Retinal pigment epithelial cell (primary cell): ENCODE data around the gene ZNF549.
"Not testable (repeated sequence)": the region's sequence is repeated elsewhere in the genome, so short reads cannot be mapped to it uniquely, and the experiment has no call there.

Experiments
- DNase-seq: peaks from one replicate; pipeline ENCODE4 v3.0.0-alpha.2; 2010; ENCODE audit warnings: low read depth
- H3K4me3 ChIP-seq: 2 replicates; pipeline ENCODE4 v1.5.1; 2011; ENCODE audit warnings: mild to moderate bottlenecking, low read length, control low read depth, moderate library complexity
- TF ChIP-seq, protein P1 (sequence below): conservative IDR thresholded peaks from 2 replicates; pipeline ENCODE4 v1.5.1; 2011; ENCODE audit warnings: low read depth, low read length, control low read depth, inconsistent platforms

Gene ZNF549

DNA sequence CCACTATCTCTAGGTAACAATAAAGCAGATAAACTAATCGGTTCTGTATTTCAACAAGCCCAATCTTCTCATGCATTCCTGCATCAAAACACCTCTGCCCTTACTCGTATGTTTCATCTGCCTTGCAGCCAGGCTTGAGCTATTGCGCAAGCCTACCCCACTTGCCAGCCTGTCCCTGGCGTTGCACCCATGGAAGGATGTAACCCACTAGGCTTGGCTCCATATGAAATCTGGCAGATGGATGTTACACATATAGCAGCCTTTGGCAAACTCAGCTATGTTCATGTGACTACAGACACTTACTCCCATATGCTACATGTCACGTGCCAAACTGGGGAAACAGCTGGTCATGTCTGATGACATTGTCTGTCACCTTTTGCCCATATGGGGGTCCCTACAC, 11.9 kb upstream of the ZNF549 start:
- no peak for DNase-seq
- no peak overlapping the region for H3K4me3 ChIP-seq
- TF ChIP-seq, protein P1, sequence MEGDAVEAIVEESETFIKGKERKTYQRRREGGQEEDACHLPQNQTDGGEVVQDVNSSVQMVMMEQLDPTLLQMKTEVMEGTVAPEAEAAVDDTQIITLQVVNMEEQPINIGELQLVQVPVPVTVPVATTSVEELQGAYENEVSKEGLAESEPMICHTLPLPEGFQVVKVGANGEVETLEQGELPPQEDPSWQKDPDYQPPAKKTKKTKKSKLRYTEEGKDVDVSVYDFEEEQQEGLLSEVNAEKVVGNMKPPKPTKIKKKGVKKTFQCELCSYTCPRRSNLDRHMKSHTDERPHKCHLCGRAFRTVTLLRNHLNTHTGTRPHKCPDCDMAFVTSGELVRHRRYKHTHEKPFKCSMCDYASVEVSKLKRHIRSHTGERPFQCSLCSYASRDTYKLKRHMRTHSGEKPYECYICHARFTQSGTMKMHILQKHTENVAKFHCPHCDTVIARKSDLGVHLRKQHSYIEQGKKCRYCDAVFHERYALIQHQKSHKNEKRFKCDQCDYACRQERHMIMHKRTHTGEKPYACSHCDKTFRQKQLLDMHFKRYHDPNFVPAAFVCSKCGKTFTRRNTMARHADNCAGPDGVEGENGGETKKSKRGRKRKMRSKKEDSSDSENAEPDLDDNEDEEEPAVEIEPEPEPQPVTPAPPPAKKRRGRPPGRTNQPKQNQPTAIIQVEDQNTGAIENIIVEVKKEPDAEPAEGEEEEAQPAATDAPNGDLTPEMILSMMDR, result no peak

DNA sequence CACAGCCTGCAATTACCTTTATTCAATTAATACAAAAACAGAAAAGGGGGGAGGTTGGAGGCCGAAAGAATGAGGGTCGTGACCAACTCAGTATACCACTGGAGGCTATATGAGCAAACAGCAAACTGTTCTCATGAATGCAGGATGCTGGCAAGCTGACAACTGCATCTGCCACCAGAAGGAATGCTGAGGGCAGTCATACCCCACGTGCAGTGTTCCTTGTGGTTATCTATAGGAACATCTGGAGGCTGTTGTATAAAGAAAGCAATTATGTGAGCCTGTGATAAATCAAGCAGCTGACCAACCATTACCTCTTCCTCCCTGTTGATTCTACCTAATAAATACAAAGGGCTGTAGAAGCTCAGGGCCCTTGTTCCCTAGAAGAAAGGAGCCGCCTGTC, 9.1 kb upstream of the ZNF549 start:
- DNase-seq, H3K4me3 ChIP-seq: not testable (repeated sequence)

DNA sequence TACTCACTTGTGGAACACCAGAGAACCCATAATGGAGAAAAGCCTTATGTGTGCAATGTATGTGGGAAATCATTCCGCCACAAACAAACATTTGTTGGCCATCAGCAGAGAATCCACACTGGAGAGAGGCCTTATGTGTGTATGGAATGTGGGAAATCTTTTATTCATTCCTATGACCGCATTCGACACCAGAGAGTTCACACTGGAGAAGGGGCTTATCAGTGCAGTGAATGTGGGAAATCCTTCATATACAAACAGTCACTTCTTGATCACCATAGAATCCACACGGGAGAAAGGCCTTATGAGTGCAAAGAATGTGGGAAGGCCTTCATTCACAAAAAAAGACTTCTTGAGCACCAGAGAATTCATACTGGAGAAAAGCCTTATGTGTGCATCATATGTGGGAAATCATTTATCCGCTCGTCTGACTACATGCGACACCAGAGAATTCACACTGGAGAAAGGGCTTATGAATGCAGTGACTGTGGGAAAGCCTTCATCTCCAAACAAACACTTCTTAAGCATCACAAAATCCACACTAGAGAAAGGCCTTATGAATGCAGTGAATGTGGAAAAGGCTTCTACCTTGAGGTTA, 10.9 kb downstream of the ZNF549 start:
- DNase-seq, result no peak
- TF ChIP-seq, protein P1, result no peak
- H3K4me3 ChIP-seq, result no peak overlapping the region

DNA sequence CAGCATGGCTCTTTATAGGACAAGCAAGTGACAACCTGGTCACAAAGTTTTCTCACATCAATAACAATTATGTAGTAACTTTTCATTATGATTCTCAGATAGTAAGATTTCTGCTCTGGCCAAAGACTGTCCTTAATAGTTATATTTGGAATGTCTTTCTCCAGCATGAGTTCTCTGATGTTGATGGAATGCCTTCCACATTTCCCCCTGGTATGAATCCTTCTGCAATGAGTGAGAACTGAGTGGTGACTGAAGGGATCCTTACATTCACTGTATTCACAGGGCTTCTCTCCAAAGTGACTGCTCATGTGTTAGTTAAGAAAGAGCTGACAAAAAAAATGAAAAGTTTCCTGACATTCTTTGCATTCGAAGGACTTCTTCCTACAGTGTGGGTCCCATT, 19.4 kb downstream of the ZNF549 start:
- TF ChIP-seq, protein P1, result no peak
- no peak for DNase-seq
- no peak overlapping the region for H3K4me3 ChIP-seq

DNA sequence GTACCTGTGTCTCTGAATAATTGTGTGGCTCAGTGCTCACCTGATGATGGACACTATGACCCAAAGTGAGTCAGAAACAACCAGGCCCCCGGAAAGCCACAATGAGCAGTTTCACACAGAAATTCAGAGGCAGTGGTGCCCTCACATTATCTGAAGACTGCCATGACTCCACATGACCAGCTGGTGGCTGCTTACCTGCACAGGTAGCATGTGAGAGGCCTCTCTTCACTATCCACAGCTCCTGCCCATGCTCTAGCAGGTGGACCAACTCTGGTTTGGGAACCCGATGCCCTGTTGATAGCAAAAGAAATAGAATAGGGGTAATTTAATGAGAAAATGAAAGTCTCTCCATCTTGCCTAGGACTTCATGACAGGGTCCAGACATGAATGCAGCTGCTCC, 25.3 kb downstream of the ZNF549 start:
- DNase-seq, result no peak
- no peak overlapping the region for H3K4me3 ChIP-seq
- TF ChIP-seq, protein P1, result no peak

DNA sequence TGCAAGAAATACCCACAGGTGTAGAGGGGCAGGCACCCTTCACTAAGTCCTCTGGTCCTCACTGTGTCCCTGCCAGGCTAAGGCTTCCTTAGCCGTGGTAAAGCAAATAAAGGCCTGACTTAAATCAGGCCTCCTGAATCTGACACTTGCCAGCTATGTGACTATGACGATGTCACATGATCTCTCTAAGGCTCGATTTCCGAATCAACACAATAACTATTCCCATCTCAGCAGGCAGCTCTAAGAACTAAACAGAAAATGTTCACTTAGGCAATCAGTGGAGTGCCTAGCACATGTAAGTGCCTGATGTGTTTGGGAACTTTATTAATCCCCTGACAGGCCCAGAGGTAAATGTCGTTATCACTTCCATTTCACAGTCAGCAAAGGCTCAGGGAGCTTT, 30.5 kb downstream of the ZNF549 start:
- no peak for DNase-seq
- no peak overlapping the region for H3K4me3 ChIP-seq
- TF ChIP-seq, protein P1, result no peak

DNA sequence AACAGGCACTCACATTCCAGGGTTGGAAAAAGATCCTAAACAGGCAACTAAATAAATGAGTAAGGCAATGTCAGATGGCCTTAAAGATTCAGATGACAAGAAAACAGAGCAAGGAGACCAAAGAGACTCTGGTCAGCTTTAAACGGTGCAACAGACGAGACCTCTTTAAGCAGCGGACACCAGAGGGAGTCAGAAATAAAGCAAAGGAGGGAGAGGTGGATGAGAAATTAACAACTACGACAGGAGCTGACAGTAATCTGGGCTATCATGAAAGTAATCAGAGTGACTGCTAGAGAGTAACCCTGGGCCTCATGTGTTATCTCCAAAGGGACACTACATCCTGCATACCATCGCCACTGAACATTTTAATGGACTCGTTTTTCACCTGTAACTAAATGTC, 31.4 kb downstream of the ZNF549 start:
- DNase-seq, result no peak

More for the DNA sequence above, 31.4 kb downstream of the ZNF549 start:
- peak overlapping the region; percentile 92 for H3K4me3 ChIP-seq
- TF ChIP-seq, protein P1, result peak; percentile 38
